Endothelial cell of umbilical vein (primary cell): ENCODE data around the gene MYO1B. TPM values are rescaled to one million over a fixed set of nuclear protein-coding genes. Genes with fewer than 3 reads are reported as not detected.

ENCODE experiments used
- BruUV-seq: library from RNA; stranded (reverse); fragments of 400-500 nt; replicated peaks from 2 replicates; lab custom pipeline; 2021; lab: Mats Ljungman, UMichigan
- CTCF ChIA-PET: fragments of 300-600, 350-600 bp; sonication (Branson Sonifier 250); formaldehyde crosslinking; loops from one replicate; lab custom pipeline; 2021; ENCODE audit warnings: antibody characterized with exemption, inconsistent platforms; lab: Charles Lee
- POLR2A ChIA-PET: fragments of 300-600, 350-600 bp; sonication (Branson Sonifier 250); formaldehyde crosslinking; loops from one replicate; lab custom pipeline; 2021; ENCODE audit warnings: antibody characterized with exemption, inconsistent platforms; lab: Charles Lee
- DNase-seq: peaks from one replicate; pipeline ENCODE4 v3.0.0-alpha.2; 2011; ENCODE audit warnings: low read depth, low spot score
- FAIRE-seq: peaks from 2 replicates; lab custom pipeline; 2011; peaks lifted over from hg19 to GRCh38; lab: Jason Lieb, UNC
- H2AFZ ChIP-seq: 2 replicates; pipeline ENCODE4 v1.6.0; 2012; ENCODE audit warnings: low read depth, low read length, control low read depth, inconsistent platforms
- H3K27ac ChIP-seq: 2 replicates; pipeline ENCODE4 v1.5.1; 2011; ENCODE audit warnings: low read depth, mild to moderate bottlenecking, control low read depth, low read length, moderate library complexity; ENCODE audit not compliant: insufficient read depth
- H3K27me3 ChIP-seq, 2 experiments: 2 replicates each; pipeline versions ENCODE4 v1.6.0 to v1.6.1; 2011; ENCODE audit warnings: low read length in 2 of 2, mixed read lengths in 1 of 2; ENCODE audit not compliant: control insufficient read depth in 2 of 2, insufficient read depth in 2 of 2
- H3K36me3 ChIP-seq, 2 experiments: 2 replicates in 1 of 2; 3 replicates in 1 of 2; pipeline ENCODE4 v1.5.1; 2011; ENCODE audit warnings: low read length in 2 of 2, mild to moderate bottlenecking in 1 of 2, moderate library complexity in 1 of 2; ENCODE audit not compliant: control insufficient read depth in 2 of 2, insufficient read depth in 2 of 2; ENCODE audit errors: extremely low read depth in 1 of 2
- H3K4me1 ChIP-seq: 3 replicates; pipeline ENCODE4 v1.5.1; 2011; ENCODE audit warnings: mild to moderate bottlenecking, low read length; ENCODE audit not compliant: control insufficient read depth, insufficient read depth; ENCODE audit errors: extremely low read depth
- H3K4me2 ChIP-seq: 2 replicates; pipeline ENCODE4 v1.6.1; 2011; ENCODE audit warnings: low read length, control low read depth, mixed read lengths; ENCODE audit not compliant: insufficient read depth
- H3K4me3 ChIP-seq, 3 experiments: fragments of 200-600 bp in 1 of 3; sonication (generic), shearing (Covaris generic) in 1 of 3; replicated peaks in 1 of 3; 2 replicates each; pipeline ENCODE4 v1.5.1; 2011 to 2016; ENCODE audit warnings: control low read depth in 3 of 3, low read length in 3 of 3, mild to moderate bottlenecking in 2 of 3, inconsistent platforms in 1 of 3, low read depth in 1 of 3, moderate library complexity in 1 of 3; ENCODE audit not compliant: insufficient read depth in 1 of 3
- H3K79me2 ChIP-seq: 2 replicates; pipeline ENCODE4 v1.6.0; 2012; ENCODE audit warnings: low read length, inconsistent platforms; ENCODE audit not compliant: control insufficient read depth, insufficient read depth
- H3K9ac ChIP-seq: replicated peaks from 2 replicates; pipeline ENCODE3; 2011; ENCODE audit warnings: low read length, control low read depth; ENCODE audit not compliant: insufficient read depth; ENCODE audit errors: extremely low read depth
- H3K9me1 ChIP-seq: replicated peaks from 3 replicates; pipeline ENCODE4 v1.6.0; 2011; ENCODE audit warnings: mild to moderate bottlenecking, low read length; ENCODE audit not compliant: control insufficient read depth, insufficient read depth; ENCODE audit errors: extremely low read depth
- H3K9me3 ChIP-seq: replicated peaks from 2 replicates; pipeline ENCODE4 v1.5.1; 2012; ENCODE audit warnings: low read length, inconsistent platforms; ENCODE audit not compliant: control insufficient read depth, insufficient read depth
- H4K20me1 ChIP-seq: replicated peaks from 2 replicates; pipeline ENCODE3; 2011; ENCODE audit warnings: mild to moderate bottlenecking, low read length; ENCODE audit not compliant: control insufficient read depth, insufficient read depth; ENCODE audit errors: extremely low read depth
- CTCF ChIP-seq, 2 donors: IDR thresholded peaks; 1 replicate in 1 of 2; 2 replicates in 1 of 2; pipeline ENCODE4 v1.5.1; 2011; ENCODE audit warnings: low read length in 2 of 2, mild to moderate bottlenecking in 2 of 2, moderate library complexity in 2 of 2, control low read depth in 1 of 2, inconsistent platforms in 1 of 2, low read depth in 1 of 2; ENCODE audit not compliant: insufficient read depth in 1 of 2; ENCODE audit errors: extremely low read depth in 1 of 2
- EZH2 ChIP-seq: IDR thresholded peaks from 2 replicates; pipeline ENCODE4 v1.6.1; 2012; ENCODE audit warnings: borderline replicate concordance, low read depth, mild to moderate bottlenecking, moderate library complexity, low read length, inconsistent platforms; ENCODE audit not compliant: severe bottlenecking
- GATA2 ChIP-seq: IDR thresholded peaks from 2 replicates; pipeline ENCODE4 v1.7.0; 2011; ENCODE audit warnings: low read depth, mild to moderate bottlenecking, moderate library complexity, mixed read lengths, low read length; ENCODE audit not compliant: insufficient read length, insufficient read depth
- POLR2A ChIP-seq: IDR thresholded peaks from 2 replicates; pipeline ENCODE4 v1.6.1; 2012; ENCODE audit warnings: low read depth, mild to moderate bottlenecking, control low read depth, low read length
- POLR2AphosphoS5 ChIP-seq: IDR thresholded peaks from 2 replicates; pipeline ENCODE4 v1.6.1; 2012; ENCODE audit warnings: low read depth, mild to moderate bottlenecking, control low read depth, low read length, moderate library complexity; ENCODE audit not compliant: insufficient read depth
- dilution Hi-C: fragments of 300-500 bp; cut with MboI; formaldehyde crosslinking; loops from one replicate; pipeline ENCODE4 v1.15.0; 2019; ENCODE audit warnings: low sequenced_read_pairs; ENCODE audit not compliant: extremely low pct_ligation_motif_present
- intact Hi-C: fragments of 100-400 bp; cut with micrococcal nuclease; formaldehyde crosslinking; loops from one replicate; pipeline ENCODE4 v1.10.0; 2022
- polyA plus RNA-seq, 4 experiments: library from polyadenylated mRNA; depleted of rRNA in 3 of 4; stranded (reverse) in 3 of 4; unstranded in 1 of 4; fragments of >200 nt; gene quantifications; 2 replicates each; pipeline versions ENCODE4 v1.2.1 to v1.2.3, GENCODE V29; 2011 to 2012; ENCODE audit warnings: missing spikeins in 1 of 4
- total RNA-seq: library from RNA; stranded (reverse); gene quantifications from 2 replicates; pipeline ENCODE4 v1.2.3, GENCODE V29; 2021

Gene MYO1B
- total and polyA plus RNA-seq, 2 donors (not counting 3 experiments of a cell fraction or from before 2014, with no cell fraction given), result 8.7 to 51.1 TPM

- H3K27ac ChIP-seq, result no peak overlapping the region
- H3K4me3 ChIP-seq, result no peak overlapping the region
- ChIA-PET POLR2A (no interaction called here), CTCF (interaction anchor here (0.6 to 2.8 kb wide), 5 partner anchors 20 to 302 kb away, joined by 3 to 7 read pairs (median 3); no protein-coding TSS in a partner anchor)
- no peaks in the 10 kb centered on the region for H3K9me1 ChIP-seq
- DNase-seq (no peak), FAIRE-seq (no peak)
- H2AFZ ChIP-seq, result no peak overlapping the region
- no peak for TF ChIP-seq POLR2A
- no peak for TF ChIP-seq CTCF (IDR thresholded peaks at IDR 0.05; ENCODE audit: extremely low read depth in 1 of 2, insufficient read depth in 1 of 2, low read depth in 1 of 2, low read length in 2 of 2)
- no peak for TF ChIP-seq EZH2
- no peak for TF ChIP-seq GATA2
- TF ChIP-seq POLR2AphosphoS5, result no peak
- no peaks in the 10 kb centered on the region for H3K79me2 ChIP-seq
- no TSS peak for BruUV-seq
- no peaks in the 10 kb centered on the region for H3K36me3 ChIP-seq
- no peaks in the 10 kb centered on the region for H3K9me3 ChIP-seq
- H3K4me1 ChIP-seq, result no peaks in the 10 kb centered on the region
- H4K20me1 ChIP-seq, result no peaks in the 10 kb centered on the region
- no peak overlapping the region for H3K4me2 ChIP-seq
- intact Hi-C loops, result no loop called here
- H3K9ac ChIP-seq, result no peak overlapping the region
- dilution Hi-C loops, result no loop called here
- H3K27me3 ChIP-seq, result no peaks in the 10 kb centered on the region
Measured at GRCh38 chr2:191198271-191198670, 46.9 kb upstream of the MYO1B start.
